IMR-90 (cell line): ENCODE measurements around the gene KIF16B. TPM values are rescaled to one million over a fixed set of nuclear protein-coding genes. Genes with fewer than 3 reads are reported as not detected.

Experiments used
- ATAC-seq: fragments of 200-7000 bp; cut with Tn5 transposase; 2 replicates; pipeline ENCODE4 v1.9.1; 2020; ENCODE audit warnings: low read depth, mild to moderate bottlenecking, moderate library complexity
- BruUV-seq: library from RNA; stranded (reverse); fragments of 400-500 nt; replicated peaks from 2 replicates; lab custom pipeline; 2021; lab: Mats Ljungman, UMichigan
- CTCF ChIA-PET: fragments of 300-600 bp; formaldehyde crosslinking; extraction: SDS; loops from one replicate; lab custom pipeline; 2021; ENCODE audit warnings: antibody characterized with exemption; lab: Yijun Ruan, JAX
- POLR2A ChIA-PET: fragments of 300-600 bp; sonication (Branson Sonifier 250); formaldehyde crosslinking; loops from one replicate; lab custom pipeline; 2022; ENCODE audit warnings: antibody characterized with exemption; ENCODE audit not compliant: unreplicated experiment; lab: Charles Lee
- DNase-seq: peaks from one replicate; pipeline ENCODE4 v3.0.0; 2013
- H2AFZ ChIP-seq: replicated peaks from 2 replicates; pipeline ENCODE3; 2013; ENCODE audit warnings: low read length, mild to moderate bottlenecking; ENCODE audit not compliant: poor library complexity
- H2AK5ac ChIP-seq: 2 replicates; pipeline ENCODE4 v1.6.1; 2013; ENCODE audit warnings: low read depth, low read length, inconsistent platforms
- H2AK9ac ChIP-seq: replicated peaks from 2 replicates; pipeline ENCODE3; 2013; ENCODE audit warnings: mild to moderate bottlenecking, low read depth, low read length, moderate library complexity; ENCODE audit not compliant: poor library complexity
- H2BK120ac ChIP-seq: 2 replicates; pipeline ENCODE4 v1.6.1; 2013; ENCODE audit warnings: low read depth, low read length, inconsistent platforms
- H2BK15ac ChIP-seq: 3 replicates; pipeline ENCODE4 v1.6.1; 2013; ENCODE audit warnings: low read depth, low read length, inconsistent platforms
- H2BK20ac ChIP-seq: 2 replicates; pipeline ENCODE4 v1.6.1; 2013; ENCODE audit warnings: low read depth, mild to moderate bottlenecking, inconsistent platforms, low read length, moderate library complexity
- H2BK5ac ChIP-seq: 2 replicates; pipeline ENCODE4 v1.6.1; 2013; ENCODE audit warnings: mild to moderate bottlenecking, low read depth, low read length, inconsistent platforms; ENCODE audit not compliant: poor library complexity, severe bottlenecking
- H3K14ac ChIP-seq: replicated peaks from 2 replicates; pipeline ENCODE4 v1.6.1; 2013; ENCODE audit warnings: low read depth, low read length, inconsistent platforms
- H3K18ac ChIP-seq: 2 replicates; pipeline ENCODE4 v1.6.1; 2013; ENCODE audit warnings: low read depth, low read length, control low read depth
- H3K23ac ChIP-seq: 2 replicates; pipeline ENCODE4 v1.6.1; 2013; ENCODE audit warnings: low read depth, low read length, inconsistent platforms
- H3K27ac ChIP-seq: 2 replicates; pipeline ENCODE4 v1.5.1; 2013; ENCODE audit warnings: mild to moderate bottlenecking, control low read depth, low read length; ENCODE audit not compliant: insufficient read depth
- H3K27me3 ChIP-seq: 2 replicates; pipeline ENCODE4 v1.6.1; 2013; ENCODE audit warnings: low read length; ENCODE audit not compliant: control insufficient read depth, insufficient read depth
- H3K36me3 ChIP-seq: 2 replicates; pipeline ENCODE4 v1.6.1; 2013; ENCODE audit warnings: low read length, mixed read lengths; ENCODE audit not compliant: control insufficient read depth, insufficient read depth
- H3K4ac ChIP-seq: 2 replicates; pipeline ENCODE4 v1.6.1; 2013; ENCODE audit warnings: low read depth, low read length, inconsistent platforms
- H3K4me1 ChIP-seq: 2 replicates; pipeline ENCODE4 v1.6.1; 2013; ENCODE audit warnings: low read length, mixed read lengths; ENCODE audit not compliant: control insufficient read depth, insufficient read depth
- H3K4me2 ChIP-seq: 2 replicates; pipeline ENCODE4 v1.6.1; 2013; ENCODE audit warnings: low read depth, mild to moderate bottlenecking, control low read depth, low read length, moderate library complexity
- H3K4me3 ChIP-seq: 2 replicates; pipeline ENCODE4 v1.5.1; 2013; ENCODE audit warnings: low read depth, mild to moderate bottlenecking, control low read depth, low read length, moderate library complexity; ENCODE audit not compliant: insufficient read depth
- H3K56ac ChIP-seq: 2 replicates; pipeline ENCODE4 v1.6.1; 2013; ENCODE audit warnings: low read length, inconsistent platforms; ENCODE audit not compliant: insufficient read depth; ENCODE audit errors: extremely low read depth
- H3K79me1 ChIP-seq, 2 experiments: 2 replicates each; pipeline ENCODE4 v1.6.1; 2013; ENCODE audit warnings: low read length in 2 of 2, inconsistent platforms in 1 of 2, low read depth in 1 of 2
- H3K9ac ChIP-seq: 2 replicates; pipeline ENCODE4 v1.6.1; 2013; ENCODE audit warnings: low read depth, low read length, control low read depth
- H3K9me1 ChIP-seq: 2 replicates; pipeline ENCODE4 v1.6.1; 2013; ENCODE audit warnings: low read length, inconsistent platforms; ENCODE audit not compliant: insufficient read depth
- H3K9me3 ChIP-seq: 2 replicates; pipeline ENCODE4 v1.6.1; 2013; ENCODE audit warnings: low read length; ENCODE audit not compliant: control insufficient read depth, insufficient read depth
- H4K20me1 ChIP-seq: 2 replicates; pipeline ENCODE4 v1.6.1; 2013; ENCODE audit warnings: low read length, inconsistent platforms; ENCODE audit not compliant: insufficient read depth
- H4K5ac ChIP-seq: 2 replicates; pipeline ENCODE4 v1.6.1; 2013; ENCODE audit warnings: mild to moderate bottlenecking, low read depth, low read length, control low read depth
- H4K8ac ChIP-seq, 2 experiments: 2 replicates each; pipeline ENCODE4 v1.6.1; 2013; ENCODE audit warnings: low read depth in 2 of 2, low read length in 2 of 2, control low read depth in 1 of 2, inconsistent platforms in 1 of 2
- H4K91ac ChIP-seq: 2 replicates; pipeline ENCODE4 v1.6.1; 2013; ENCODE audit warnings: low read depth, low read length, inconsistent platforms; ENCODE audit not compliant: insufficient read depth
- CEBPB ChIP-seq: IDR thresholded peaks from 2 replicates; pipeline ENCODE4 v1.6.1; 2012; ENCODE audit warnings: low read depth, low read length, improper control_type of control experiment
- SMC3 ChIP-seq: fragments of 150-350 bp; IDR thresholded peaks from 2 replicates; pipeline ENCODE4 v1.6.1; 2016; ENCODE audit warnings: low read depth, mild to moderate bottlenecking, antibody characterized with exemption, low read length, moderate library complexity
- USF2 ChIP-seq: fragments of 150-350 bp; IDR thresholded peaks from 2 replicates; pipeline ENCODE4 v1.6.1; 2017; ENCODE audit warnings: mild to moderate bottlenecking, antibody characterized with exemption, low read length, low read depth
- dilution Hi-C: fragments of 300-500 bp; cut with HindIII; formaldehyde crosslinking; loops from one replicate; pipeline ENCODE4 v1.14.3; 2018; ENCODE audit warnings: low sequenced_read_pairs; ENCODE audit not compliant: unreplicated experiment
- in situ Hi-C: fragments of 300-500 bp; cut with MboI; formaldehyde crosslinking; loops from 3 replicates; pipeline ENCODE4 v1.14.3; 2019; ENCODE audit warnings: low sequenced_read_pairs, inconsistent platforms, mixed read lengths
- intact Hi-C: fragments of 100-400 bp; cut with micrococcal nuclease; formaldehyde crosslinking; loops from 2 replicates; pipeline ENCODE4 v1.10.0; 2022
- polyA plus RNA-seq, 3 experiments: library from polyadenylated mRNA; depleted of rRNA; stranded (reverse); fragments of >200 nt; gene quantifications; 2 replicates each; pipeline ENCODE4 v1.2.3, GENCODE V29; 2012; ENCODE audit warnings: low replicate concordance in 1 of 3
- total RNA-seq: library from RNA; depleted of rRNA; stranded (reverse); fragments of >200 nt; gene quantifications from 2 replicates; pipeline ENCODE4 v1.2.3, GENCODE V29; 2012

Gene KIF16B
- total and polyA plus RNA-seq, 2 of the 4 experiments (the other 2 are of a cell fraction), result 4.7 to 10.0 TPM

- Histone ChIP-seq H3K36me3 (no peaks in the 10 kb centered on the region), H3K27ac (no peak overlapping the region), H2BK5ac (no peak overlapping the region), H4K5ac (no peak overlapping the region), H3K9me3 (peaks cover 4% of the 10 kb centered on the region), H3K14ac (no peak overlapping the region), H2BK120ac (no peak overlapping the region), H3K56ac (no peak overlapping the region), H4K20me1 (no peaks in the 10 kb centered on the region), H2BK20ac (no peak overlapping the region), H4K91ac (no peak overlapping the region), H2BK15ac (no peak overlapping the region), H3K4me1 (no peaks in the 10 kb centered on the region), H3K4ac (no peak overlapping the region), H3K23ac (no peak overlapping the region), H3K79me1 (no peaks in the 10 kb centered on the region), H3K4me3 (no peak overlapping the region), H3K4me2 (no peak overlapping the region), H2AK9ac (no peak overlapping the region), H3K18ac (no peak overlapping the region), H3K9me1 (no peaks in the 10 kb centered on the region), H4K8ac (no peak overlapping the region), H3K27me3 (no peaks in the 10 kb centered on the region), H2AK5ac (no peak overlapping the region), H3K9ac (no peak overlapping the region), H2AFZ (no peak overlapping the region)
- in situ Hi-C loops, result no loop called here
- ATAC-seq (no peak), DNase-seq (no peak)
- intact Hi-C loops, result no loop called here
- dilution Hi-C loops, result no loop called here
- no peak for TF ChIP-seq USF2
- no peak for TF ChIP-seq SMC3
- TF ChIP-seq CEBPB, result peak; percentile 33; the same call in 1 of the 2 replicates
- no TSS peak for BruUV-seq
- ChIA-PET CTCF (no interaction called here), POLR2A (no interaction called here)
Observed at GRCh38 chr20:16240355-16240754, 332.9 kb downstream of the KIF16B start.
